Smooth muscle cell (in vitro differentiated cells): ENCODE data around the gene DNAJC6. TPM values are rescaled to one million over a fixed set of nuclear protein-coding genes. Genes with fewer than 3 reads are reported as not detected.

Experiments used
- DNase-seq: peaks from one replicate; lab custom pipeline; 2025; ENCODE audit not compliant: unreplicated experiment; lab: John Stamatoyannopoulos, UW
- H2AFZ ChIP-seq: fragments of 200-600 bp; sonication (generic); 2 replicates; pipeline ENCODE4 v1.6.0; 2016; ENCODE audit warnings: antibody characterized with exemption, low read depth, mild to moderate bottlenecking
- H3F3A ChIP-seq: fragments of 200-600 bp; sonication (generic); 2 replicates; pipeline ENCODE4 v1.6.0; 2017; ENCODE audit warnings: antibody characterized with exemption, low read depth
- H3K27ac ChIP-seq: fragments of 200-600 bp; sonication (generic); 2 replicates; pipeline ENCODE4 v1.5.1; 2016; ENCODE audit warnings: low read depth, mild to moderate bottlenecking
- H3K27me3 ChIP-seq: fragments of 200-600 bp; sonication (generic); 2 replicates; pipeline ENCODE4 v1.6.1; 2016; ENCODE audit warnings: low read depth, mild to moderate bottlenecking
- H3K36me3 ChIP-seq: fragments of 200-600 bp; sonication (generic); 2 replicates; pipeline ENCODE4 v1.5.1; 2016; ENCODE audit warnings: low read depth
- H3K4me1 ChIP-seq: fragments of 200-600 bp; sonication (generic); 2 replicates; pipeline ENCODE4 v1.5.1; 2016; ENCODE audit warnings: low read depth
- H3K4me2 ChIP-seq: fragments of 200-600 bp; sonication (generic); 2 replicates; pipeline ENCODE4 v1.6.0; 2016; ENCODE audit warnings: mild to moderate bottlenecking
- H3K4me3 ChIP-seq: fragments of 200-600 bp; sonication (generic); 2 replicates; pipeline ENCODE4 v1.5.1; 2016; ENCODE audit warnings: mild to moderate bottlenecking
- H3K79me2 ChIP-seq: fragments of 200-600 bp; sonication (generic); 2 replicates; pipeline ENCODE4 v1.6.0; 2016; ENCODE audit warnings: low read depth, mild to moderate bottlenecking
- H3K9ac ChIP-seq: fragments of 200-600 bp; sonication (generic); 2 replicates; pipeline ENCODE4 v1.6.0; 2016; ENCODE audit warnings: low read depth
- H3K9me3 ChIP-seq: fragments of 200-600 bp; sonication (generic); replicated peaks from 2 replicates; pipeline ENCODE4 v1.5.1; 2016; ENCODE audit warnings: low read depth
- H4K20me1 ChIP-seq: fragments of 200-600 bp; sonication (generic); 2 replicates; pipeline ENCODE4 v1.6.0; 2016; ENCODE audit warnings: low read depth
- WGBS: methylation state at CpG from one replicate; pipeline ENCODE4 v1.1.7; 2016; ENCODE audit warnings: low lambda C conversion rate; 5-methylcytosine and 5-hydroxymethylcytosine counted together
- polyA plus RNA-seq: library from polyadenylated mRNA; unstranded; fragments of >200 nt; fragmentation: Nextera tagmentation; extraction: Ambion mirVana; gene quantifications from 2 replicates; pipeline ENCODE4 v1.2.1, GENCODE V29; 2016
- total RNA-seq: library from RNA; depleted of rRNA; stranded (reverse); fragments of >200 nt; gene quantifications from 2 replicates; pipeline ENCODE4 v1.2.3, GENCODE V29; 2014
- TF ChIP-seq, protein P1 (sequence below): fragments of 200-600 bp; sonication (generic); IDR thresholded peaks from 2 replicates; pipeline ENCODE4 v1.5.1; 2017; ENCODE audit warnings: borderline replicate concordance, mild to moderate bottlenecking, antibody characterized with exemption; ENCODE audit not compliant: insufficient read depth, poor library complexity, severe bottlenecking

Gene DNAJC6
- 3.2 and 7.8 TPM in 2 replicates for total RNA-seq
- polyA plus RNA-seq, result 0.70 and 2.7 TPM in 2 replicates

DNA sequence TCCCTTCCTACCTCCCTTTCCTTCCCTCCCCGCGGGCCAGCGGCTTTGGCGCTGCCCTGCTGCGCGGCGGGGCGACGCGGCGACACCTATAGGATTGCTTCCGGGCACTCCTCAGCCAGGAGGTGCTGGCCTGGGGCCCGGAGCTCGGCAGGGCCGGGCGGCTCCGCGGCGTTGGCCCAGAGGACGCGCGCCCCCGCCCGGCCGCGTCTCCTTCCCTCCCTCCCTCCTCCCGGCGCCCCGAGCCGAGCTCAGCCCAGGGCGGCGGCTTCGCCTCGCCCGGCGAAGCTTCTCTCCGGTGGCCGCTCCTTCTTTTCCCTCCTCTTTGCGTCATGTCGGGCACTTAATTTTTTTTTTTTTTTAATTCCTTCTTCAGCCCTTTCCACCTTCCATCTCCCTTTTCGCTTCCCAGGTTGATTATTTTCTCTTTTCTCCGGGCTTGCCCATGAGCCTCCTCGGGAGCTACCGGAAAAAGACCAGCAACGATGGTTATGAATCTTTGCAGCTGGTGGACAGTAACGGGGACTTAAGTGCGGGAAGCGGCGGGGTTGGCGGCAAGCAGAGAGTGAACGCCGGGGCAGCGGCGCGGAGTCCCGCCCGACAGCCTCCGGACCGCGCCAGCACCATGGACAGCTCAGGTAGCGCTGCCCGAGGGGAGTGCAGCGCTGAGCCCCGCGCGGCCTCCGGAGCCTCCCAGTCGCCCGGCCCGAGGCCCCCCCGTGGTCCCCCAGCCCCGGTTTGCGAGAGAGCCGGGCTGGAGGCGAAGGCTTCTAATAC lies at the start of gene DNAJC6:
Gene DNAJC6 (plus strand): TSS at position 240 of the 774 bp plus-strand sequence. CDS start 203 bp downstream, at position 443.
- Histone ChIP-seq H3K4me1 (peaks cover 4% of the 10 kb centered on the region), H3K4me3 (peak within 1 kb of the TSS; percentile 73), H3K27me3 (peaks cover 24% of the 10 kb centered on the region), H3K4me2 (peak within 1 kb of the TSS; percentile 100), H3K9ac (no peak within 1 kb of the TSS), H3K79me2 (no peaks in the 10 kb centered on the region), H3F3A (no peaks in the 10 kb centered on the region), H3K36me3 (no peaks in the 10 kb centered on the region), H2AFZ (peak within 1 kb of the TSS; percentile 41), H4K20me1 (peaks cover 21% of the 10 kb centered on the region), H3K27ac (no peak within 1 kb of the TSS), H3K9me3 (no peaks in the 10 kb centered on the region)
- DNase-seq, result peak; percentile 41
- TF ChIP-seq, protein P1, sequence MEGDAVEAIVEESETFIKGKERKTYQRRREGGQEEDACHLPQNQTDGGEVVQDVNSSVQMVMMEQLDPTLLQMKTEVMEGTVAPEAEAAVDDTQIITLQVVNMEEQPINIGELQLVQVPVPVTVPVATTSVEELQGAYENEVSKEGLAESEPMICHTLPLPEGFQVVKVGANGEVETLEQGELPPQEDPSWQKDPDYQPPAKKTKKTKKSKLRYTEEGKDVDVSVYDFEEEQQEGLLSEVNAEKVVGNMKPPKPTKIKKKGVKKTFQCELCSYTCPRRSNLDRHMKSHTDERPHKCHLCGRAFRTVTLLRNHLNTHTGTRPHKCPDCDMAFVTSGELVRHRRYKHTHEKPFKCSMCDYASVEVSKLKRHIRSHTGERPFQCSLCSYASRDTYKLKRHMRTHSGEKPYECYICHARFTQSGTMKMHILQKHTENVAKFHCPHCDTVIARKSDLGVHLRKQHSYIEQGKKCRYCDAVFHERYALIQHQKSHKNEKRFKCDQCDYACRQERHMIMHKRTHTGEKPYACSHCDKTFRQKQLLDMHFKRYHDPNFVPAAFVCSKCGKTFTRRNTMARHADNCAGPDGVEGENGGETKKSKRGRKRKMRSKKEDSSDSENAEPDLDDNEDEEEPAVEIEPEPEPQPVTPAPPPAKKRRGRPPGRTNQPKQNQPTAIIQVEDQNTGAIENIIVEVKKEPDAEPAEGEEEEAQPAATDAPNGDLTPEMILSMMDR, result no peak
- WGBS, result 1% methylated on average over 46 of the region's 75 CpGs

DNA sequence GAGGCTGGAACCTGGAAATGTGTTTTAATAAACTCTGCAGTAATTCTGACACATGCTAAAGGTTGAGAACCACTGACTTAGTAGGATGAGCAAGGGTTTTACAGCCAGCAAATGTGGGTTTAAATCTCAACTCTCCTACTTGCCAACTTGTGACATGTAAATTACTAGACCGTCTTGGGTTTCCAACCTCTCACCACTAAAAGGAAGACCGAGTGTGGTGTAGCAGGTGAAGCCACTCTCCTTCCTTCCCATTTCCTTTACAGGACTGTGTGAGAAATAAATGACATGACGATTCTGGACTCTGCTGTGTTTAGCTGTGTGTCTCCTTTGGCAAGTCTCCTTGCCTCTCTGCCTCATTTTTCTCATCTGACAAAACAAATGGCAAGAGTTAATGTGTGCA lies 49.5 kb upstream of the DNAJC6 start:
- H3K27me3 ChIP-seq, result no peaks in the 10 kb centered on the region
- 86% methylated on average over 3 of the region's 3 CpGs for WGBS

DNA sequence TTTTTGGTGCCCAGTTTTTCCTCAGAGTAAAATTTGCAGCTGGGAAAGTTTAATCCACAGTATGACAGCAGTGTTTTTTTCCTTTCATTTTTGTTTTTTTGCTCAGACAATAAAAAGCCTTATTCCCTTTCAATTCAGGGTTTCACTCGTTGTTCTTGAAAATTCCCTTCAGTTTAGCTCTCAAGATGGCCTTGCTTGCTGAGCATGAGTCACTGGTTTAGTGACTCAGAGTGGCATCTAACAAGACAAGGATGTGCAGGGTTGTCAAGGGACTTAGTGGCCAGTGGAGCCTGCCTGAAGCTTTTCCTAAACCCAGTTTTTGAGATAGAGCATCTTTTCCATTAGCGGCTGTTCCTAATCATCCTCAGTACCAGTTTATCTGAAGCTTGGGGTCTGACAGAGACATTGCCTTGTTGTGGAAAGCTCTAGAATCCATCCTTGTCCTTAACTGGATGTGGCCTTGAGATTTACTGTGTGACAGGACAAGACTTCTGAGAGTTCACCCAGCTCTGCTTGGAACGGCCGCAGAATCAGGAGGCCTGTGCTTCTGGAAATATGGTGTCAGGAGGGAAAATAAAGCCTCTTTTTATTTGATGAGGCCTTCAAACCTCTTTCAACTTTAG lies 48.4 kb upstream of the DNAJC6 start:
- TF ChIP-seq, protein P1, result no peak
- no peak overlapping the region for H3K4me3 ChIP-seq
- no peaks in the 10 kb centered on the region for H4K20me1 ChIP-seq
- peak overlapping the region; percentile 85 for H3K27ac ChIP-seq
- H3K27me3 ChIP-seq, result no peaks in the 10 kb centered on the region
- DNase-seq, result no peak
- no peaks in the 10 kb centered on the region for H3K9me3 ChIP-seq
- H3K9ac ChIP-seq, result peak overlapping the region; percentile 48
- peaks cover 10% of the 10 kb centered on the region for H3F3A ChIP-seq
- peaks cover 5% of the 10 kb centered on the region for H3K79me2 ChIP-seq
- H3K4me2 ChIP-seq, result no peak overlapping the region
- peaks cover 7% of the 10 kb centered on the region for H3K4me1 ChIP-seq
- WGBS, result 21% methylated on average over 4 of the region's 4 CpGs
- no peaks in the 10 kb centered on the region for H3K36me3 ChIP-seq
- no peak overlapping the region for H2AFZ ChIP-seq

More for the DNA sequence above, 49.5 kb upstream of the DNAJC6 start:
- Histone ChIP-seq H3K9me3 (no peaks in the 10 kb centered on the region), H4K20me1 (no peaks in the 10 kb centered on the region), H3K9ac (no peak overlapping the region), H3F3A (peaks cover 19% of the 10 kb centered on the region), H3K27ac (peak overlapping the region; percentile 85), H2AFZ (no peak overlapping the region), H3K79me2 (peaks cover 5% of the 10 kb centered on the region), H3K4me3 (no peak overlapping the region), H3K4me1 (peaks cover 2% of the 10 kb centered on the region), H3K36me3 (no peaks in the 10 kb centered on the region), H3K4me2 (no peak overlapping the region)
- no peak for DNase-seq
- TF ChIP-seq, protein P1, result no peak
